ENCODE data around the gene ABHD17C. TPM values are rescaled to one million over a fixed set of nuclear protein-coding genes. Genes with fewer than 3 reads are reported as not detected.

The ABHD17C gene
- total RNA-seq, 2 donors from 2014 or later = 6.2 to 6.4 TPM

GRCh38 chr15:80788536-80788935 is 93.4 kb downstream of the ABHD17C start:
- no peaks in the 10 kb centered on the region for H3K4me1 Mint-ChIP-seq
- no peaks in the 10 kb centered on the region for H3K9me3 Mint-ChIP-seq

GRCh38 chr15:80789296-80789695 is 94.2 kb downstream of the ABHD17C start:
- Mint-ChIP-seq H3K36me3 (ENCODE audit: low read depth) (no peaks in the 10 kb centered on the region), H3K27me3 (peaks cover 25% of the 10 kb centered on the region), H3K4me3 (no peak overlapping the region), H3K4me1 (no peaks in the 10 kb centered on the region), H3K9me3 (no peaks in the 10 kb centered on the region), H3K27ac (no peak overlapping the region)
- no peak for ATAC-seq (replicated peaks)

More at GRCh38 chr15:80788536-80788935, 93.4 kb downstream of the ABHD17C start:
- Mint-ChIP-seq H3K36me3 (ENCODE audit: low read depth) (no peaks in the 10 kb centered on the region), H3K4me3 (no peak overlapping the region), H3K27me3 (peaks cover 25% of the 10 kb centered on the region), H3K27ac (no peak overlapping the region)
- ATAC-seq (replicated peaks) = no peak

- Mint-ChIP-seq H3K27me3 (peaks cover 28% of the 10 kb centered on the region), H3K4me3 (no peak overlapping the region), H3K27ac (no peak overlapping the region), H3K4me1 (no peaks in the 10 kb centered on the region), H3K36me3 (ENCODE audit: low read depth) (no peaks in the 10 kb centered on the region), H3K9me3 (no peaks in the 10 kb centered on the region)
- ATAC-seq (replicated peaks) = peak; percentile 26
Measured at GRCh38 chr15:80789796-80790195, 94.7 kb downstream of the ABHD17C start.

- Mint-ChIP-seq H3K4me1 (no peaks in the 10 kb centered on the region), H3K36me3 (ENCODE audit: low read depth) (no peaks in the 10 kb centered on the region), H3K4me3 (no peak overlapping the region), H3K27me3 (peaks cover 32% of the 10 kb centered on the region), H3K9me3 (no peaks in the 10 kb centered on the region), H3K27ac (no peak overlapping the region)
- ATAC-seq (replicated peaks) = no peak
Measured at GRCh38 chr15:80790236-80790635, 95.1 kb downstream of the ABHD17C start.

GRCh38 chr15:80791004-80791403 is 95.9 kb downstream of the ABHD17C start:
- H3K27me3 Mint-ChIP-seq = peaks cover 34% of the 10 kb centered on the region
- H3K36me3 Mint-ChIP-seq (ENCODE audit: low read depth) = no peaks in the 10 kb centered on the region
- ATAC-seq (replicated peaks) = no peak
- H3K4me3 Mint-ChIP-seq = no peak overlapping the region
- no peaks in the 10 kb centered on the region for H3K4me1 Mint-ChIP-seq
- H3K27ac Mint-ChIP-seq = no peak overlapping the region
- H3K9me3 Mint-ChIP-seq = no peaks in the 10 kb centered on the region

- Mint-ChIP-seq H3K4me1 (no peaks in the 10 kb centered on the region), H3K4me3 (no peak overlapping the region), H3K36me3 (ENCODE audit: low read depth) (no peaks in the 10 kb centered on the region), H3K9me3 (no peaks in the 10 kb centered on the region), H3K27ac (no peak overlapping the region), H3K27me3 (peaks cover 27% of the 10 kb centered on the region)
- ATAC-seq (replicated peaks) = no peak
Measured at GRCh38 chr15:80796407-80796806, 101.3 kb downstream of the ABHD17C start.

GRCh38 chr15:80798911-80799310 is 103.8 kb downstream of the ABHD17C start:
- no peak overlapping the region for H3K4me3 Mint-ChIP-seq
- peaks cover 16% of the 10 kb centered on the region for H3K27me3 Mint-ChIP-seq
- no peak overlapping the region for H3K27ac Mint-ChIP-seq
- peaks cover 2% of the 10 kb centered on the region for H3K4me1 Mint-ChIP-seq
- no peak for ATAC-seq (replicated peaks)
- H3K36me3 Mint-ChIP-seq (ENCODE audit: low read depth) = no peaks in the 10 kb centered on the region
- H3K9me3 Mint-ChIP-seq = no peaks in the 10 kb centered on the region

- peaks cover 10% of the 10 kb centered on the region for H3K27me3 Mint-ChIP-seq
- no peak overlapping the region for H3K4me3 Mint-ChIP-seq
- no peak for ATAC-seq (replicated peaks)
- H3K9me3 Mint-ChIP-seq = no peaks in the 10 kb centered on the region
- peaks cover 10% of the 10 kb centered on the region for H3K4me1 Mint-ChIP-seq
- H3K27ac Mint-ChIP-seq = no peak overlapping the region
- no peaks in the 10 kb centered on the region for H3K36me3 Mint-ChIP-seq (ENCODE audit: low read depth)
Measured at GRCh38 chr15:80800067-80800466, 105.0 kb downstream of the ABHD17C start.

GRCh38 chr15:80801891-80802680 is 107.0 kb downstream of the ABHD17C start:
- Mint-ChIP-seq H3K27ac (no peak overlapping the region), H3K4me3 (no peak overlapping the region), H3K9me3 (no peaks in the 10 kb centered on the region)

GRCh38 chr15:80803580-80804525 is 108.7 kb downstream of the ABHD17C start:
- H3K36me3 Mint-ChIP-seq (ENCODE audit: low read depth) = no peaks in the 10 kb centered on the region
- H3K4me1 Mint-ChIP-seq = peaks cover 10% of the 10 kb centered on the region
- H3K9me3 Mint-ChIP-seq = no peaks in the 10 kb centered on the region
- peaks cover 13% of the 10 kb centered on the region for H3K27me3 Mint-ChIP-seq
- H3K4me3 Mint-ChIP-seq = peak overlapping the region; percentile 40
- peak; percentile 85 for ATAC-seq (replicated peaks)
- peak overlapping the region; percentile 26 for H3K27ac Mint-ChIP-seq

More at GRCh38 chr15:80801891-80802680, 107.0 kb downstream of the ABHD17C start:
- Mint-ChIP-seq H3K4me1 (peaks cover 10% of the 10 kb centered on the region), H3K27me3 (peaks cover 5% of the 10 kb centered on the region), H3K36me3 (ENCODE audit: low read depth) (no peaks in the 10 kb centered on the region)
- ATAC-seq (replicated peaks) = no peak

GRCh38 chr15:80804970-80805495 is 109.9 kb downstream of the ABHD17C start:
- no peaks in the 10 kb centered on the region for H3K36me3 Mint-ChIP-seq (ENCODE audit: low read depth)
- ATAC-seq (replicated peaks) = peak; percentile 51
- H3K9me3 Mint-ChIP-seq = no peaks in the 10 kb centered on the region
- H3K4me1 Mint-ChIP-seq = peaks cover 10% of the 10 kb centered on the region
- peak overlapping the region; percentile 40 for H3K4me3 Mint-ChIP-seq
- H3K27me3 Mint-ChIP-seq = peaks cover 13% of the 10 kb centered on the region
- H3K27ac Mint-ChIP-seq = peak overlapping the region; percentile 54

Other genes starting within 250 kb of the ABHD17C start
- under 1 TPM; 0.04 to 0.05 TPM for gene CEMIP, start 84.1 kb downstream of the ABHD17C start, total RNA-seq

All from activated T-helper 17 cell treated with anti-CD3 and anti-CD28 coated beads, Interleukin-2, amount 50 U/mL, for 72 hours (primary cell).